ENCODE data around the gene MIA2.

DNA sequence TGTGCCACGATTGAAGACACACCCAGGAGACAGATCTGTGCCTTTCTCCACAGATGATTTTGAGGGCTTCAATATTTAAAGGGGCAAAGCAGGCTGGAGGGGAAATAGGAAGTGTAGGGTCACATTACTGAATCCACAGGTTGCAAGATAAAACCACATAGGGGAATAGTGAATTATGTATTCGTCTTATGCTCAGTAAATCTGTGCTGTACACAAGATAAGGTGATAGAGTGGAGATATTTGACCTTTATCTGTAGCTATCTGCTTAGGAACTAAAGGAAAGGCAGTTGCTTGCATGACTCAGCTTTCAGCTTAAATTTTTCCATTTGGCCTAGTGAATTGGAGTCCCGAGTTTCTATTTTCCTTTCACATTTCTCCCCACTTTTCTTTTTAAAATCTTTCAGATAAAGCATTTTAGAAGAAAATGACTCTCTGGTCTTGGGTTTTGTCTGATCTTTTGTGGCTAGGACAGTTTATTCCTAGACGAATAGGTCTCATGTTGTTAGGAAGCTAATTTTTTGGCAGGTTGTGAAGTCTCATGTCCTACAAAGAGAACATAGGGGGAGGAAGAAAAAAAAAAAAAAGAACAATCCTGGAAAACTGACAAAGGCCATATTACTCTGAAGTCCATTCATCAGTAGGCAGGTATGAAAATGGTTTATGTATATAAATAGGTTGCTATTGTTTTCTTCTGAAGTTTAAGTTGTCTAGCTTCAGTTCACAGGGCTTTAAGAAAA lies 143.1 kb downstream of the MIA2 start:
- TF ChIP-seq EZH2 (IDR thresholded peaks at IDR 0.05; ENCODE audit: borderline replicate concordance, low read length), result no peak
- TF ChIP-seq, protein P1, sequence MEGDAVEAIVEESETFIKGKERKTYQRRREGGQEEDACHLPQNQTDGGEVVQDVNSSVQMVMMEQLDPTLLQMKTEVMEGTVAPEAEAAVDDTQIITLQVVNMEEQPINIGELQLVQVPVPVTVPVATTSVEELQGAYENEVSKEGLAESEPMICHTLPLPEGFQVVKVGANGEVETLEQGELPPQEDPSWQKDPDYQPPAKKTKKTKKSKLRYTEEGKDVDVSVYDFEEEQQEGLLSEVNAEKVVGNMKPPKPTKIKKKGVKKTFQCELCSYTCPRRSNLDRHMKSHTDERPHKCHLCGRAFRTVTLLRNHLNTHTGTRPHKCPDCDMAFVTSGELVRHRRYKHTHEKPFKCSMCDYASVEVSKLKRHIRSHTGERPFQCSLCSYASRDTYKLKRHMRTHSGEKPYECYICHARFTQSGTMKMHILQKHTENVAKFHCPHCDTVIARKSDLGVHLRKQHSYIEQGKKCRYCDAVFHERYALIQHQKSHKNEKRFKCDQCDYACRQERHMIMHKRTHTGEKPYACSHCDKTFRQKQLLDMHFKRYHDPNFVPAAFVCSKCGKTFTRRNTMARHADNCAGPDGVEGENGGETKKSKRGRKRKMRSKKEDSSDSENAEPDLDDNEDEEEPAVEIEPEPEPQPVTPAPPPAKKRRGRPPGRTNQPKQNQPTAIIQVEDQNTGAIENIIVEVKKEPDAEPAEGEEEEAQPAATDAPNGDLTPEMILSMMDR (conservative IDR thresholded peaks at IDR 0.05 in 1 of 2, IDR thresholded peaks at IDR 0.05 in 1 of 2; ENCODE audit: extremely low read depth in 1 of 2, insufficient read depth in 1 of 2, low read depth in 1 of 2, low read length in 2 of 2), result no peak
